H1 (cell line): ENCODE results near the gene NACA. TPM values are rescaled to one million over a fixed set of nuclear protein-coding genes. Genes with fewer than 3 reads are reported as not detected.

Experiments used
- CTCF ChIA-PET: fragments of 300-600 bp; sonication (Branson Sonifier 250); formaldehyde crosslinking; loops from one replicate; lab custom pipeline; 2021; ENCODE audit not compliant: partially characterized antibody; lab: Charles Lee
- POLR2A ChIA-PET: fragments of 300-600 bp; sonication (Branson Sonifier 250); formaldehyde crosslinking; loops from one replicate; lab custom pipeline; 2021; ENCODE audit warnings: inconsistent platforms; ENCODE audit not compliant: partially characterized antibody; lab: Charles Lee
- DNase-seq, 2 experiments: peaks; one replicate each; pipeline versions ENCODE4 v3.0.0 to v3.0.0-alpha.2; 2010 to 2022; ENCODE audit warnings: low spot score in 2 of 2, low read depth in 1 of 2, mixed read lengths in 1 of 2
- FAIRE-seq: peaks from 2 replicates; lab custom pipeline; 2011; peaks lifted over from hg19 to GRCh38; lab: Jason Lieb, UNC
- H2AFZ ChIP-seq: 2 replicates; pipeline ENCODE4 v1.8.1; 2012; ENCODE audit warnings: low read length, inconsistent platforms
- H2AK5ac ChIP-seq: 2 replicates; pipeline ENCODE4 v1.6.1; 2013; ENCODE audit warnings: low read depth, low read length
- H2BK120ac ChIP-seq: replicated peaks from 2 replicates; pipeline ENCODE3; 2013; ENCODE audit warnings: low read depth, low read length, inconsistent platforms
- H2BK12ac ChIP-seq: 2 replicates; pipeline ENCODE4 v1.6.1; 2013; ENCODE audit warnings: low read depth, low read length
- H2BK15ac ChIP-seq: 2 replicates; pipeline ENCODE4 v1.6.1; 2013; ENCODE audit warnings: low read length
- H2BK20ac ChIP-seq: 2 replicates; pipeline ENCODE4 v1.6.1; 2013; ENCODE audit warnings: low read length
- H2BK5ac ChIP-seq: 2 replicates; pipeline ENCODE4 v1.6.1; 2013; ENCODE audit warnings: low read depth, low read length
- H3K14ac ChIP-seq: 2 replicates; pipeline ENCODE4 v1.6.1; 2013; ENCODE audit warnings: inconsistent platforms; ENCODE audit not compliant: insufficient read length
- H3K18ac ChIP-seq: 2 replicates; pipeline ENCODE4 v1.6.1; 2013; ENCODE audit warnings: low read length; ENCODE audit errors: extremely low read depth
- H3K23ac ChIP-seq: 2 replicates; pipeline ENCODE4 v1.6.1; 2013; ENCODE audit warnings: inconsistent platforms; ENCODE audit not compliant: insufficient read length
- H3K23me2 ChIP-seq: 2 replicates; pipeline ENCODE4 v1.6.1; 2013; ENCODE audit warnings: low read depth, low read length
- H3K27ac ChIP-seq: 2 replicates; pipeline ENCODE4 v1.6.1; 2011; ENCODE audit warnings: low read depth, low read length, inconsistent platforms
- H3K27me3 ChIP-seq, 4 experiments: replicated peaks in 1 of 4; 1 replicate in 1 of 4; 2 replicates in 3 of 4; pipeline versions ENCODE4 v1.6.1 to v1.8.1; 2011 to 2013; ENCODE audit warnings: low read length in 3 of 4, mild to moderate bottlenecking in 3 of 4, inconsistent platforms in 2 of 4, mixed read lengths in 2 of 4, moderate library complexity in 1 of 4; ENCODE audit not compliant: control insufficient read depth in 3 of 4, insufficient read depth in 3 of 4; ENCODE audit errors: extremely low read depth in 1 of 4
- H3K36me3 ChIP-seq, 4 experiments: 2 replicates each; pipeline versions ENCODE4 v1.6.1 to v1.8.1; 2011 to 2013; ENCODE audit warnings: mild to moderate bottlenecking in 4 of 4, low read length in 3 of 4, moderate library complexity in 2 of 4, control low read depth in 1 of 4, inconsistent platforms in 1 of 4; ENCODE audit not compliant: insufficient read depth in 4 of 4, control insufficient read depth in 2 of 4
- H3K4ac ChIP-seq: replicated peaks from 2 replicates; pipeline ENCODE3; 2013; ENCODE audit warnings: low read length, low read depth, mixed read lengths, inconsistent platforms; ENCODE audit not compliant: insufficient read length
- H3K4me1 ChIP-seq, 4 experiments: replicated peaks in 1 of 4; 1 replicate in 1 of 4; 2 replicates in 3 of 4; pipeline versions ENCODE4 v1.6.1 to v1.8.1; 2011 to 2013; ENCODE audit warnings: low read length in 3 of 4, inconsistent platforms in 2 of 4, mixed read lengths in 1 of 4; ENCODE audit not compliant: insufficient read depth in 4 of 4, control insufficient read depth in 3 of 4
- H3K4me2 ChIP-seq, 2 experiments: 2 replicates each; pipeline versions ENCODE4 v1.6.1 to v1.8.1; 2011 to 2013; ENCODE audit warnings: low read depth in 2 of 2, low read length in 2 of 2, control low read depth in 1 of 2, inconsistent platforms in 1 of 2, mild to moderate bottlenecking in 1 of 2; ENCODE audit not compliant: insufficient read depth in 1 of 2
- H3K4me3 ChIP-seq, 4 experiments: fragments of 200-600, 300-600 bp in 1 of 4; sonication (generic), shearing (Covaris generic), sonication (Bioruptor Twin) in 1 of 4; 2 replicates each; pipeline versions ENCODE4 v1.5.1 to v1.8.1; 2011 to 2016; ENCODE audit warnings: low read length in 4 of 4, low read depth in 3 of 4, control low read depth in 2 of 4, inconsistent platforms in 2 of 4, mild to moderate bottlenecking in 2 of 4, mixed read lengths in 1 of 4, moderate library complexity in 1 of 4; ENCODE audit not compliant: insufficient read depth in 2 of 4; ENCODE audit errors: extremely low read depth in 1 of 4
- H3K56ac ChIP-seq: replicated peaks from 2 replicates; pipeline ENCODE3; 2013; ENCODE audit warnings: low read depth, mild to moderate bottlenecking, mixed read lengths, low read length, inconsistent platforms; ENCODE audit not compliant: insufficient read length
- H3K79me1 ChIP-seq: 2 replicates; pipeline ENCODE4 v1.6.1; 2013; ENCODE audit warnings: low read depth, low read length, control low read depth
- H3K79me2 ChIP-seq, 2 experiments: 2 replicates each; pipeline versions ENCODE4 v1.6.1 to v1.8.1; 2012 to 2013; ENCODE audit warnings: low read length in 2 of 2, mild to moderate bottlenecking in 2 of 2, inconsistent platforms in 1 of 2; ENCODE audit not compliant: insufficient read depth in 2 of 2, control insufficient read depth in 1 of 2
- H3K9ac ChIP-seq, 4 experiments: replicated peaks in 1 of 4; 1 replicate in 1 of 4; 2 replicates in 3 of 4; pipeline versions ENCODE4 v1.6.1 to v1.8.1; 2011 to 2013; ENCODE audit warnings: low read depth in 3 of 4, low read length in 3 of 4, control low read depth in 2 of 4, mild to moderate bottlenecking in 2 of 4, moderate library complexity in 2 of 4, inconsistent platforms in 1 of 4; ENCODE audit errors: extremely low read depth in 1 of 4
- H3K9me3 ChIP-seq, 2 experiments: 2 replicates each; pipeline versions ENCODE4 v1.6.1 to v1.8.1; 2012 to 2013; ENCODE audit warnings: mild to moderate bottlenecking in 2 of 2, moderate library complexity in 2 of 2, control low read depth in 1 of 2, inconsistent platforms in 1 of 2, low read depth in 1 of 2, low read length in 1 of 2, mixed read lengths in 1 of 2; ENCODE audit not compliant: insufficient read depth in 2 of 2
- H4K20me1 ChIP-seq, 2 experiments: replicated peaks in 1 of 2; 2 replicates each; pipeline versions ENCODE3 to v1.8.1; 2011 to 2013; ENCODE audit warnings: inconsistent platforms in 2 of 2, low read length in 2 of 2, mild to moderate bottlenecking in 1 of 2; ENCODE audit not compliant: insufficient read depth in 2 of 2, control insufficient read depth in 1 of 2
- H4K5ac ChIP-seq: 2 replicates; pipeline ENCODE4 v1.6.1; 2013; ENCODE audit warnings: low read length, low read depth, mixed read lengths, inconsistent platforms; ENCODE audit not compliant: insufficient read length
- H4K8ac ChIP-seq: 2 replicates; pipeline ENCODE4 v1.8.0; 2013; ENCODE audit warnings: mild to moderate bottlenecking, moderate library complexity, low read length, inconsistent platforms; ENCODE audit not compliant: insufficient read depth; ENCODE audit errors: extremely low read depth
- H4K91ac ChIP-seq: replicated peaks from 2 replicates; pipeline ENCODE3; 2013; ENCODE audit warnings: low read length, mixed read lengths, inconsistent platforms; ENCODE audit not compliant: insufficient read length
- BCL11A ChIP-seq, 2 experiments: IDR thresholded peaks; one replicate each; pipeline ENCODE4 v1.6.1; 2011; ENCODE audit warnings: low read depth in 2 of 2, low read length in 2 of 2, mild to moderate bottlenecking in 2 of 2
- CHD1 ChIP-seq: IDR thresholded peaks from 2 replicates; pipeline ENCODE4 v1.6.1; 2012; ENCODE audit warnings: low read depth, low read length, improper control_type of control experiment
- EGR1 ChIP-seq: IDR thresholded peaks from 2 replicates; pipeline ENCODE4 v1.6.1; 2011; ENCODE audit warnings: low read depth, low read length, borderline replicate concordance
- HDAC6 ChIP-seq: IDR thresholded peaks from one replicate; pipeline ENCODE4 v1.7.1; 2012; ENCODE audit warnings: low read depth, mild to moderate bottlenecking, inconsistent platforms, low read length, moderate library complexity
- JUN ChIP-seq: IDR thresholded peaks from 2 replicates; pipeline ENCODE4 v1.6.1; 2011; ENCODE audit warnings: low read depth, mild to moderate bottlenecking, improper control_type of control experiment, low read length
- JUND ChIP-seq: IDR thresholded peaks from 2 replicates; pipeline ENCODE4 v1.6.1; 2011; ENCODE audit warnings: mild to moderate bottlenecking, improper control_type of control experiment, low read length
- KDM4A ChIP-seq: IDR thresholded peaks from one replicate; pipeline ENCODE4 v1.7.1; 2012; ENCODE audit warnings: low read depth, mild to moderate bottlenecking, moderate library complexity, low read length, inconsistent platforms; ENCODE audit not compliant: severe bottlenecking
- POLR2A ChIP-seq, 2 experiments: IDR thresholded peaks; 1 replicate in 1 of 2; 2 replicates in 1 of 2; pipeline ENCODE4 v1.6.1; 2011; ENCODE audit warnings: low read depth in 2 of 2, low read length in 2 of 2, mild to moderate bottlenecking in 2 of 2; ENCODE audit errors: control extremely low read depth in 1 of 2
- POLR2AphosphoS5 ChIP-seq: IDR thresholded peaks from 2 replicates; pipeline ENCODE4 v1.6.1; 2011; ENCODE audit warnings: low read depth, low read length
- RBBP5 ChIP-seq: IDR thresholded peaks from 2 replicates; pipeline ENCODE4 v1.7.1; 2012; ENCODE audit warnings: low read depth, mild to moderate bottlenecking, inconsistent platforms, low read length, moderate library complexity, borderline replicate concordance
- RFX5 ChIP-seq: IDR thresholded peaks from 2 replicates; pipeline ENCODE4 v1.6.1; 2011; ENCODE audit warnings: low read depth, low read length, improper control_type of control experiment, borderline replicate concordance
- SP1 ChIP-seq: IDR thresholded peaks from 2 replicates; pipeline ENCODE4 v1.6.1; 2011; ENCODE audit warnings: low read depth, low read length
- SP4 ChIP-seq: IDR thresholded peaks from 2 replicates; pipeline ENCODE4 v1.6.1; 2012; ENCODE audit warnings: low read length, inconsistent platforms
- SUZ12 ChIP-seq: fragments of 200-600 bp; sonication (generic); IDR thresholded peaks from 2 replicates; pipeline ENCODE4 v1.6.1; 2012; ENCODE audit warnings: mild to moderate bottlenecking, inconsistent platforms, low read length, moderate library complexity, mixed read lengths
- WGBS, 2 experiments: shearing (Covaris generic) in 1 of 2; methylation state at CpG; one replicate each; pipeline versions ENCODE4 v1.1.6 to v1.1.7; 2013 to 2015; ENCODE audit warnings: low lambda C conversion rate in 2 of 2, mixed read lengths in 2 of 2, inconsistent platforms in 1 of 2, low coverage in 1 of 2, missing lambda C conversion rate in 1 of 2; ENCODE audit not compliant: insufficient replicate concordance in 2 of 2, insufficient coverage in 1 of 2, insufficient read length in 1 of 2; ENCODE audit errors: extremely low coverage in 1 of 2, missing lambda C conversion rate in 1 of 2; 5-methylcytosine and 5-hydroxymethylcytosine counted together
- polyA plus RNA-seq, 7 experiments: library from polyadenylated mRNA; depleted of rRNA in 3 of 7; stranded (reverse) in 5 of 7; unstranded in 2 of 7; fragments of >200 nt in 5 of 7; fragments of 200-250 nt in 2 of 7; gene quantifications; 1 replicate in 5 of 7; 2 replicates in 1 of 7; 4 replicates in 1 of 7; pipeline versions ENCODE4 v1.2.1 to v1.2.3, GENCODE V29; 2011 to 2013; ENCODE audit warnings: missing spikeins in 2 of 7, mixed read lengths in 2 of 7
- total RNA-seq: library from RNA; stranded (reverse); fragmentation: NEBNext Ultra II Directional; extraction: Animal tissue kit (Norgen Biotek cat#: 25700); gene quantifications from 2 replicates; pipeline ENCODE4 v1.2.1, GENCODE V29; 2021

Gene NACA
- total and polyA plus RNA-seq, 2 of the 8 experiments (the other 6 are each of a cell fraction or from before 2014, with no cell fraction given): 511 to 1,063 TPM

DNA sequence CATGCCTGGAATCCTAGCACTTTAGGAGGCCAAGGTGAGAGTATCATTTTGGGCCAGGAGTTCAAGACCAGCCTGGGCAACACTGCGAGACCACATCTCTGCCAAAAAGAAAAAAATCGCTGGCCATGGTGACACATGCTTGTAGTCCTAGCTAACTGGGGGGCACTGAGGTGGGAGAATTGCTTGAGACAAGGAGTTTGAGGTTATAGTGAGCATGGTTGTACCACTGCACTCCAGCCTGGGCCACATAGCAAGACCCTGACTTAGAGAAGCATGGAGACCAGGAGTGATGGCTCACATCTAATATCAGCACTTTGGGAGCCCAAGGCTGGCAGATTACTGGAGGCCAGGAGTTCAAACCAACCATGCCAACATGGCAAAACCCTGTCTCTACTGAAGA, 46.2 kb downstream of the NACA start:
- H3K79me2 ChIP-seq: peaks cover 71 to 98% of the 10 kb centered on the region in 2 experiments
- H3K14ac ChIP-seq: no peak overlapping the region
- TF ChIP-seq CHD1 (no peak), POLR2AphosphoS5 (peak; percentile 65; the same call in 1 of the 2 replicates), SP4 (no peak), EGR1 (no peak), RBBP5 (no peak), JUND (no peak), SUZ12 (no peak), HDAC6 (no peak), JUN (no peak), SP1 (no peak), POLR2A (IDR thresholded peaks at IDR 0.05; ENCODE audit: control extremely low read depth in 1 of 2, low read depth in 2 of 2, low read length in 2 of 2) (peak in 1 of 2 experiments; percentile 49; a peak in 2 of 3 replicates), KDM4A (no peak), RFX5 (no peak), BCL11A (IDR thresholded peaks at IDR 0.05; ENCODE audit: low read depth in 2 of 2, low read length in 2 of 2) (no peak)
- H4K8ac ChIP-seq: no peak overlapping the region
- H4K20me1 ChIP-seq: peaks cover 28 to 32% of the 10 kb centered on the region in 2 experiments
- WGBS, 2 experiments: 88% methylated on average over 2 of the region's 2 CpGs; no CpG with 5 or more reads in 1 of the 2 experiments
- H3K9me3 ChIP-seq: no peaks in the 10 kb centered on the region
- no peak overlapping the region for H3K23ac ChIP-seq
- H3K79me1 ChIP-seq: peaks cover 3% of the 10 kb centered on the region; the same call in 1 of the 2 replicates
- ChIA-PET POLR2A (interaction anchor here (0.8 to 52.4 kb wide), 10 partner anchors 7 to 408 kb away, joined by 3 to 1406 read pairs (median 4); partner anchors contain the start of genes NACA, PRIM1 and PTGES3), CTCF (interaction anchor here (1.0 to 1.1 kb wide), 2 partner anchors 49 to 88 kb away, joined by 3 to 4 read pairs; no protein-coding TSS in a partner anchor)
- no peaks in the 10 kb centered on the region for H3K27me3 ChIP-seq
- H3K56ac ChIP-seq: no peak overlapping the region
- DNase-seq (no peak), FAIRE-seq (no peak)
- H3K4me1 ChIP-seq: peaks cover 0 to 3% (median 0%) of the 10 kb centered on the region in 4 experiments; a peak in 3 of 7 replicates
- H3K4ac ChIP-seq: no peak overlapping the region
- no peak overlapping the region for H3K4me3 ChIP-seq
- no peak overlapping the region for H2AFZ ChIP-seq
- H3K27ac ChIP-seq: no peak overlapping the region
- H3K36me3 ChIP-seq: peaks cover 0 to 26% (median 2%) of the 10 kb centered on the region in 4 experiments; a peak in 3 of 8 replicates
- H4K5ac ChIP-seq: no peak overlapping the region
- H2BK5ac ChIP-seq: no peak overlapping the region
- H2BK15ac ChIP-seq: no peak overlapping the region
- H2BK20ac ChIP-seq: no peak overlapping the region
- H2BK12ac ChIP-seq: no peak overlapping the region
- no peaks in the 10 kb centered on the region for H3K23me2 ChIP-seq
- no peak overlapping the region for H3K4me2 ChIP-seq
- no peak overlapping the region for H3K9ac ChIP-seq
- no peak overlapping the region for H2BK120ac ChIP-seq
- no peak overlapping the region for H2AK5ac ChIP-seq
- H3K18ac ChIP-seq: no peak overlapping the region
- H4K91ac ChIP-seq: no peak overlapping the region
